ENCODE measurements around the gene SWT1. TPM values are rescaled to one million over a fixed set of nuclear protein-coding genes. Genes with fewer than 3 reads are reported as not detected.
A peak's percentile ranks its signal among the peaks of the same experiment; 100 is the strongest.

Gene SWT1
- total and polyA plus RNA-seq, 9 of the 15 experiments (the other 6 are each of a cell fraction or from before 2014, with no cell fraction given), result 1.5 to 3.4 (median 2.3) TPM

GRCh38 chr1:185316163-185317033 is 159.4 kb downstream of the SWT1 start (continued):
- 0 out of 2 replicates have a peak, but pooled peaks have one; percentile 79 for TF ChIP-seq FOXO4 (CRISPR knock-in tag; IDR thresholded peaks at IDR 0.05)
- TF ChIP-seq ZNF224 (CRISPR knock-in tag; IDR thresholded peaks at IDR 0.05), result no peak
- 0 out of 2 replicates have a peak, but pooled peaks have one; percentile 62 for TF ChIP-seq ZNF57 (CRISPR knock-in tag; IDR thresholded peaks at IDR 0.05)
- TF ChIP-seq ZNF408 (CRISPR knock-in tag; IDR thresholded peaks at IDR 0.05; ENCODE audit: low read depth), result no peak
- TF ChIP-seq GTF2E2 (tag; IDR thresholded peaks at IDR 0.05), result peak; percentile 13; the same call in 1 of the 2 replicates
- TF ChIP-seq ESRRB (CRISPR knock-in tag; IDR thresholded peaks at IDR 0.05; ENCODE audit: borderline replicate concordance), result no peak
- TF ChIP-seq MIER1 (IDR thresholded peaks at IDR 0.05; ENCODE audit: low read depth), result no peak
- TF ChIP-seq CREB3L1 (IDR thresholded peaks at IDR 0.05; ENCODE audit: borderline replicate concordance, low read depth), result no peak
- TF ChIP-seq POLR2A (conservative IDR thresholded peaks at IDR 0.05), result no peak; the same call in none of the 2 replicates
- TF ChIP-seq STAT5B (CRISPR knock-in tag; IDR thresholded peaks at IDR 0.05), result no peak
- TF ChIP-seq MITF (IDR thresholded peaks at IDR 0.05), result no peak
- peak; percentile 63 for TF ChIP-seq POLR2AphosphoS5 (IDR thresholded peaks at IDR 0.05; ENCODE audit: control insufficient read depth, insufficient read depth, low read depth, low read length)
- peak; percentile 85 for TF ChIP-seq CREB1 (IDR thresholded peaks at IDR 0.05)
- peak; percentile 85 for TF ChIP-seq CREB1 (CRISPR knock-in tag; IDR thresholded peaks at IDR 0.05)
- peak; percentile 93 for TF ChIP-seq FIP1L1 (IDR thresholded peaks at IDR 0.05; ENCODE audit: low read depth, low read length, poor library complexity, severe bottlenecking)
- TF ChIP-seq ZNF395 (CRISPR knock-in tag; IDR thresholded peaks at IDR 0.05), result no peak
- TF ChIP-seq PKNOX1 (IDR thresholded peaks at IDR 0.05), result peak; percentile 99
